HCT116 (cell line): ENCODE data around the gene OR2S2. TPM values are rescaled to one million over a fixed set of nuclear protein-coding genes. Genes with fewer than 3 reads are reported as not detected.
A peak's percentile ranks its signal among the peaks of the same experiment; 100 is the strongest.

Source experiments
- ATAC-seq: fragments of 200-7000 bp; cut with Tn5 transposase; 2 replicates; pipeline ENCODE4 v1.9.1; 2020; ENCODE audit warnings: mild to moderate bottlenecking, moderate library complexity
- BruUV-seq: library from RNA; stranded (reverse); fragments of 400-500 nt; replicated peaks from 2 replicates; lab custom pipeline; 2021; lab: Mats Ljungman, UMichigan
- CTCF ChIA-PET: fragments of 300-600 bp; sonication (Branson Sonifier 250); formaldehyde crosslinking; loops from one replicate; lab custom pipeline; 2021; ENCODE audit warnings: antibody characterized with exemption; lab: Charles Lee
- POLR2A ChIA-PET: fragments of 300-600, 350-600 bp; sonication (Branson Sonifier 250); formaldehyde crosslinking; loops from one replicate; lab custom pipeline; 2021; ENCODE audit warnings: antibody characterized with exemption; lab: Charles Lee
- RAD21 ChIA-PET, 2 experiments: fragments of 300-600 bp; sonication (Branson Sonifier 250); formaldehyde crosslinking; loops; one replicate each; lab custom pipeline; 2023; ENCODE audit warnings: low total read pairs in 2 of 2; ENCODE audit not compliant: uncharacterized antibody in 2 of 2, unreplicated experiment in 2 of 2, low non-redundant PET in 1 of 2; lab: Charles Lee
- DNase-seq: peaks from one replicate; pipeline ENCODE4 v3.0.0-alpha.2; 2010; ENCODE audit warnings: low read depth, low spot score
- H2AFZ ChIP-seq: fragments of 200-600 bp; shearing (Covaris generic), sonication (generic); 2 replicates; pipeline ENCODE4 v1.6.1; 2017; ENCODE audit warnings: low read depth, mixed run types, mixed read lengths, antibody characterized with exemption, low read length; ENCODE audit not compliant: poor library complexity, severe bottlenecking
- H3K27ac ChIP-seq: 2 replicates; pipeline ENCODE4 v1.5.1; 2012; ENCODE audit warnings: low read depth, low read length
- H3K27me3 ChIP-seq: fragments of 200-600 bp; sonication (generic); 2 replicates; pipeline ENCODE4 v1.6.1; 2016; ENCODE audit warnings: mixed run types, low read length, mixed read lengths; ENCODE audit not compliant: insufficient read depth
- H3K36me3 ChIP-seq, 2 experiments: fragments of 200-500 bp in 1 of 2; fragments of 200-600 bp in 1 of 2; sonication (Bioruptor generic) in 1 of 2; sonication (generic) in 1 of 2; 2 replicates each; pipeline versions ENCODE4 v1.5.1 to v1.6.1; 2014 to 2016; ENCODE audit warnings: low read length in 2 of 2, inconsistent platforms in 1 of 2, mixed read lengths in 1 of 2, mixed run types in 1 of 2; ENCODE audit not compliant: insufficient read depth in 2 of 2, control insufficient read depth in 1 of 2
- H3K4me1 ChIP-seq, 2 experiments: fragments of 200-600 bp in 1 of 2; sonication (generic) in 1 of 2; 2 replicates each; pipeline versions ENCODE4 v1.5.1 to v1.6.1; 2012 to 2017; ENCODE audit warnings: low read length in 2 of 2, inconsistent platforms in 1 of 2, mild to moderate bottlenecking in 1 of 2, mixed read lengths in 1 of 2, mixed run types in 1 of 2, moderate library complexity in 1 of 2; ENCODE audit not compliant: insufficient read depth in 2 of 2, control insufficient read depth in 1 of 2
- H3K4me2 ChIP-seq: fragments of 200-600 bp; sonication (generic); 2 replicates; pipeline ENCODE4 v1.6.1; 2017; ENCODE audit warnings: mixed run types, low read length, mixed read lengths
- H3K4me3 ChIP-seq, 2 experiments: fragments of 200-600 bp in 1 of 2; sonication (generic) in 1 of 2; replicated peaks in 1 of 2; 2 replicates each; pipeline ENCODE4 v1.5.1; 2011 to 2016; ENCODE audit warnings: low read length in 2 of 2, control low read depth in 1 of 2, low read depth in 1 of 2, mild to moderate bottlenecking in 1 of 2, mixed read lengths in 1 of 2, mixed run types in 1 of 2
- H3K79me2 ChIP-seq: fragments of 200-600 bp; sonication (generic); 2 replicates; pipeline ENCODE4 v1.6.1; 2017; ENCODE audit warnings: mild to moderate bottlenecking, mixed run types, low read length, moderate library complexity, mixed read lengths; ENCODE audit not compliant: insufficient read depth
- H3K9ac ChIP-seq: fragments of 200-600 bp; sonication (generic); 2 replicates; pipeline ENCODE4 v1.6.1; 2016; ENCODE audit warnings: low read length, mixed read lengths
- H3K9me2 ChIP-seq: fragments of 200-600 bp; sonication (generic), shearing (Covaris generic); 2 replicates; pipeline ENCODE4 v1.6.1; 2017; ENCODE audit warnings: mixed run types, mild to moderate bottlenecking, moderate library complexity; ENCODE audit not compliant: insufficient read depth
- H3K9me3 ChIP-seq, 2 experiments: fragments of 200-500 bp in 1 of 2; fragments of 200-600 bp in 1 of 2; sonication (Bioruptor generic) in 1 of 2; sonication (generic) in 1 of 2; 2 replicates each; pipeline ENCODE4 v1.6.1; 2014 to 2017; ENCODE audit warnings: low read length in 2 of 2, mixed read lengths in 2 of 2, inconsistent platforms in 1 of 2, low read depth in 1 of 2, mild to moderate bottlenecking in 1 of 2, mixed run types in 1 of 2, moderate library complexity in 1 of 2; ENCODE audit not compliant: control insufficient read depth in 1 of 2, insufficient read depth in 1 of 2
- H4K20me1 ChIP-seq: fragments of 200-600 bp; sonication (generic), shearing (Covaris generic); 2 replicates; pipeline ENCODE4 v1.6.1; 2017; ENCODE audit warnings: mixed run types, mild to moderate bottlenecking, moderate library complexity; ENCODE audit not compliant: insufficient read depth
- CBX3 ChIP-seq: IDR thresholded peaks from 2 replicates; pipeline ENCODE4 v1.6.1; 2012; ENCODE audit warnings: low read depth
- CTCF ChIP-seq, 3 experiments: fragments of 200-600 bp in 1 of 3; sonication (generic) in 1 of 3; IDR thresholded peaks in 2 of 3; conservative IDR thresholded peaks in 1 of 3; 2 replicates each; pipeline ENCODE4 v1.5.1; 2012 to 2017; ENCODE audit warnings: low read depth in 2 of 3, low read length in 2 of 3, antibody characterized with exemption in 1 of 3, borderline replicate concordance in 1 of 3, control low read depth in 1 of 3, mild to moderate bottlenecking in 1 of 3, mixed read lengths in 1 of 3, mixed run types in 1 of 3, moderate library complexity in 1 of 3; ENCODE audit not compliant: insufficient read depth in 1 of 3
- EGR1 ChIP-seq: IDR thresholded peaks from 2 replicates; pipeline ENCODE4 v1.6.1; 2012; ENCODE audit warnings: low read depth
- EZH2 ChIP-seq: fragments of 200-600 bp; sonication (generic); IDR thresholded peaks from 2 replicates; pipeline ENCODE4 v1.6.1; 2017; ENCODE audit warnings: antibody characterized with exemption, mixed run types
- EZH2phosphoT487 ChIP-seq: fragments of 200-600 bp; IDR thresholded peaks from 2 replicates; pipeline ENCODE4 v1.6.1; 2018; ENCODE audit warnings: antibody characterized with exemption, borderline replicate concordance
- SIN3A ChIP-seq: IDR thresholded peaks from 2 replicates; pipeline ENCODE4 v1.6.1; 2012; ENCODE audit warnings: low read depth
- SRF ChIP-seq: IDR thresholded peaks from 2 replicates; pipeline ENCODE4 v1.6.1; 2012; ENCODE audit warnings: low read depth
- TCF7L2 ChIP-seq: IDR thresholded peaks from 2 replicates; pipeline ENCODE4 v1.7.0; 2011; ENCODE audit warnings: borderline replicate concordance, inconsistent platforms; ENCODE audit not compliant: insufficient read depth, insufficient read length; ENCODE audit errors: extremely low read depth
- ZFX ChIP-seq: fragments of 450-650 bp; IDR thresholded peaks from 2 replicates; pipeline ENCODE4 v1.6.1; 2017
- ZNF274 ChIP-seq: fragments of 200-500 bp; sonication (Bioruptor generic); IDR thresholded peaks from 2 replicates; pipeline ENCODE4 v1.6.1; 2014; ENCODE audit warnings: mild to moderate bottlenecking, low read depth, low read length, inconsistent platforms
- intact Hi-C: fragments of 100-400 bp; cut with micrococcal nuclease; formaldehyde crosslinking; loops from 2 replicates; pipeline ENCODE4 v1.10.0; 2022
- total RNA-seq: library from RNA; stranded (reverse); gene quantifications from one replicate; pipeline ENCODE4 v1.2.1, GENCODE V29; 2021; ENCODE audit not compliant: unreplicated experiment

Gene OR2S2
- total RNA-seq, 1 experiment from 2014 or later: not detected

DNA sequence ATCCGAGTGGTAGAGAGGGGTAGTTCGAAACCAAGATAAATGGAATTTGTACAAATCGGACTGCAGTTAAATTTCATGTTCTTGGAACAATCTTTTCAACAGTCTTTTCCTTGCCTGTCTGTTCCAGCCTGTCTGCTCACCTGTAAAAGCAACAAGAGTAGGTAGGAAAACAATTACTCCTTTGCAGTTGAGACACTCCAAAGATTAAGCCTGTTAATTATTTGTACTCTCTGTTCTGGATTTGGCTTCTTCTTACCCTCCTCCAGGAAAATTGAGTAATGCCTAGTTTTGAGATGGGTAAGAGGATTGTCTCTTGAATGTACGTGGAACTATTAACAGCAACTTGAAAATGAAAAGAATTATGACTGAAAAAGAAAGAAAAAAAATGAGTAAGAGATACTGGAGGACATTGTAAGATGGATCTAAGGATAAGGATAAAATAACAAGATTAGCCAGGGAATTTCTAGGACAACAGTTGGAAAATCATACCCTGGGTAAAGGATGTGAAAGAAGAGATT lies 24.3 kb downstream of the OR2S2 start:
- TF ChIP-seq ZFX (no peak), CBX3 (no peak), SIN3A (no peak), EZH2phosphoT487 (no peak), CTCF (IDR thresholded peaks at IDR 0.05 in 2 of 3, conservative IDR thresholded peaks at IDR 0.05 in 1 of 3; ENCODE audit: borderline replicate concordance in 1 of 3, insufficient read depth in 1 of 3, low read depth in 2 of 3, low read length in 2 of 3) (no peak), SRF (no peak), TCF7L2 (no peak), ZNF274 (no peak), EZH2 (no peak), EGR1 (no peak)
- no TSS peak for BruUV-seq
- Histone ChIP-seq H3K36me3 (no peaks in the 10 kb centered on the region), H3K9me2 (no peaks in the 10 kb centered on the region), H3K4me2 (no peak overlapping the region), H3K4me3 (no peak overlapping the region), H3K9me3 (no peaks in the 10 kb centered on the region), H2AFZ (peak overlapping the region; percentile 73), H3K27me3 (no peaks in the 10 kb centered on the region), H4K20me1 (no peaks in the 10 kb centered on the region), H3K27ac (no peak overlapping the region), H3K4me1 (no peaks in the 10 kb centered on the region), H3K9ac (no peak overlapping the region), H3K79me2 (no peaks in the 10 kb centered on the region)
- RAD21 ChIA-PET: no interaction called here
- ATAC-seq (no peak), DNase-seq (no peak)
- CTCF ChIA-PET: interaction anchor here (1.0 kb wide), 1 partner anchor 12 kb away, joined by 5 read pairs; no protein-coding TSS in a partner anchor
- POLR2A ChIA-PET: interaction anchor here (0.8 kb wide), 1 partner anchor 12 kb away, joined by 3 read pairs; no protein-coding TSS in a partner anchor
- intact Hi-C loops: no loop called here
